ENCODE measurements around the gene ABHD5. TPM values are rescaled to one million over a fixed set of nuclear protein-coding genes. Genes with fewer than 3 reads are reported as not detected.
A peak's percentile ranks its signal among the peaks of the same experiment; 100 is the strongest.

ABHD5 gene
- total RNA-seq (2021; fragmentation: NEBNext Ultra II Directional; extraction: Animal tissue kit (Norgen Biotek cat#: 25700)), result 16.4 and 17.9 TPM in 2 replicates
- polyA plus RNA-seq (2011; rRNA removed), result 4.8 and 10.5 TPM in 2 replicates
- polyA plus RNA-seq (2011; cell fraction: cytosol; rRNA removed), result 9.6 TPM
- polyA plus RNA-seq (2011; cell fraction: nucleus; rRNA removed), result 5.4 TPM
- 13.6 to 20.7 TPM (median 16.6 TPM) in 4 replicates for polyA plus RNA-seq (2012, experiment 1 of 2)
- polyA plus RNA-seq (2012, experiment 2 of 2), result 2.8 TPM
- 8.1 TPM for polyA plus RNA-seq (2013, experiment 1 of 2)
- 7.6 TPM for polyA plus RNA-seq (2013, experiment 2 of 2)
- polyA minus RNA-seq (2011; rRNA and poly(A)+ RNA removed), result 16.2 and 29.8 TPM in 2 replicates
- polyA minus RNA-seq (2011; cell fraction: cytosol; rRNA and poly(A)+ RNA removed), result 9.0 TPM
- 20.3 TPM for polyA minus RNA-seq (2011; cell fraction: nucleus; rRNA and poly(A)+ RNA removed)
- long read RNA-seq, experiment 1, full-length matches to known transcripts, result 6 of 20 reads
- long read RNA-seq, experiment 1, partial matches to known transcripts, result 9 of 20 reads
- long read RNA-seq, experiment 1, other reads (novel, unspliced or antisense), result 5 of 20 reads
- long read RNA-seq, experiment 2, full-length matches to known transcripts, result 21 of 24 reads
- long read RNA-seq, experiment 2, partial matches to known transcripts, result 0 of 24 reads
- long read RNA-seq, experiment 2, other reads (novel, unspliced or antisense), result 3 of 24 reads

DNA sequence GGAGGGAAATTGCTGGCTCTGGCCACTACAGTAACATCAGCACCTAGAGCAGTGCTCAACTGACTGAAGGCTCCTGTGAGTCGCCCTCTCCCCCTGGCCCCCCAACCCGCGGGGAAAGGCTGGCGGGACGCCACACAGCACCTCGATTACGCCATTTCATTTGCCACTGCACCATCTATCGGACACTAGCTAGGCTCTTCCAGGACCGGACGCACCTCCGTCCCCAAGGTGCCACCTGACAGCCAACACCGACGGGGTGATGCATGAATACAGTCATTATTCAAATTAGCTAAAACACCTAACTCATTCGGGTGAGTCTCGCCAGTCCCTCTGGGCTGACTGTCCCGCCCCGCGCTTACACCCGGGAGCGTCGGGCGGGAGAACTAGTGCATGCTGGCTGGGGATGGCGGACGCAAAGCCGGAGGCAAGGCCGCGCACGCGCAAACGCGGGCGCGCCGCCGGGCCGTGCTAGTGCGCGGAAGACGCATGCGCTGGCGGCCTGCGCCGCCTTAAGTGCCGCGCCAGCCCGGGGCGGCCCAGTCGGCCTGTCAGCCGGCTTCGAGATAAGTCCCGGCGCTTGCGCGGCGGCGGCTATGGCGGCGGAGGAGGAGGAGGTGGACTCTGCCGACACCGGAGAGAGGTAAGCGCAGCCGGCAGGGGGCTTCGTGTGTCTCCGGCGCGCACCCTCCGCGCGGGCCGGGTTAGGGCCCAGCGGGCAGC lies at the start of gene ABHD5:
Gene ABHD5, plus strand, starts transcription at position 539 of the 720 bp plus-strand sequence. Its CDS starts 55 bp downstream, at position 594.
- Histone ChIP-seq H4K5ac (ENCODE audit: insufficient read length, low read depth, low read length) (peak within 1 kb of the TSS; percentile 78), H3K36me3 (ENCODE audit: control insufficient read depth in 2 of 4, insufficient read depth in 4 of 4, low read length in 3 of 4) (no peaks in the 10 kb centered on the region), H2AK5ac (ENCODE audit: low read depth, low read length) (no peak within 1 kb of the TSS), H3K23me2 (ENCODE audit: low read depth, low read length) (peaks cover 2% of the 10 kb centered on the region; the same call in 1 of the 2 replicates), H3K27ac (ENCODE audit: low read depth, low read length) (peak within 1 kb of the TSS; percentile 64), H3K23ac (ENCODE audit: insufficient read length) (no peak within 1 kb of the TSS), H4K20me1 (replicated peaks in 1 of 2; ENCODE audit: control insufficient read depth in 1 of 2, insufficient read depth in 2 of 2, low read length in 2 of 2) (no peaks in the 10 kb centered on the region), H4K91ac (replicated peaks; ENCODE audit: insufficient read length, low read length) (no peak within 1 kb of the TSS), H3K27me3 (replicated peaks in 1 of 4; ENCODE audit: control insufficient read depth in 3 of 4, extremely low read depth in 1 of 4, insufficient read depth in 3 of 4, low read length in 3 of 4) (no peaks in the 10 kb centered on the region), H2AFZ (ENCODE audit: low read length) (peak within 1 kb of the TSS; percentile 86), H2BK12ac (ENCODE audit: low read depth, low read length) (peak within 1 kb of the TSS; percentile 45; the same call in 1 of the 2 replicates), H3K9me3 (ENCODE audit: insufficient read depth in 2 of 2, low read depth in 1 of 2, low read length in 1 of 2) (no peaks in the 10 kb centered on the region), H3K18ac (ENCODE audit: extremely low read depth, low read length) (peak within 1 kb of the TSS; percentile 94), H3K4ac (replicated peaks; ENCODE audit: insufficient read length, low read depth, low read length) (no peak within 1 kb of the TSS), H3K4me2 (ENCODE audit: insufficient read depth in 1 of 2, low read depth in 2 of 2, low read length in 2 of 2) (peak within 1 kb of the TSS; percentile 74 to 88), H4K8ac (ENCODE audit: extremely low read depth, insufficient read depth, low read length) (peak within 1 kb of the TSS; percentile 82; the same call in 1 of the 2 replicates), H2BK15ac (ENCODE audit: low read length) (no peak within 1 kb of the TSS), H3K79me2 (ENCODE audit: control insufficient read depth in 1 of 2, insufficient read depth in 2 of 2, low read length in 2 of 2) (peaks cover 0 to 30% of the 10 kb centered on the region in 2 experiments; a peak in 3 of 4 replicates), H2BK20ac (ENCODE audit: low read length) (no peak within 1 kb of the TSS; the same call in 1 of the 2 replicates), H3K56ac (replicated peaks; ENCODE audit: insufficient read length, low read depth, low read length) (peak within 1 kb of the TSS; percentile 43), H3K79me1 (ENCODE audit: low read depth, low read length) (no peaks in the 10 kb centered on the region), H3K4me1 (replicated peaks in 1 of 4; ENCODE audit: control insufficient read depth in 3 of 4, insufficient read depth in 4 of 4, low read length in 3 of 4) (peaks cover 0 to 15% (median 4%) of the 10 kb centered on the region in 4 experiments; a peak in 5 of 7 replicates), H2BK5ac (ENCODE audit: low read depth, low read length) (peak within 1 kb of the TSS; percentile 89; the same call in 1 of the 2 replicates), H3K14ac (ENCODE audit: insufficient read length) (no peak within 1 kb of the TSS), H3K9ac (replicated peaks in 1 of 4; ENCODE audit: extremely low read depth in 1 of 4, low read depth in 3 of 4, low read length in 3 of 4) (peak within 1 kb of the TSS; percentile 60 to 79 (median 72)), H3K4me3 (ENCODE audit: extremely low read depth in 1 of 4, insufficient read depth in 2 of 4, low read depth in 3 of 4, low read length in 4 of 4) (peak within 1 kb of the TSS; percentile 51 to 87 (median 69)), H2BK120ac (replicated peaks; ENCODE audit: low read depth, low read length) (no peak within 1 kb of the TSS)
- ChIA-PET CTCF (ENCODE audit: partially characterized antibody) (interaction anchor here (0.6 to 1.1 kb wide), 5 partner anchors 34 to 425 kb away, joined by 3 to 9 read pairs (median 3); no protein-coding TSS in a partner anchor), POLR2A (ENCODE audit: partially characterized antibody) (interaction anchor here (1.0 to 2.2 kb wide), 13 partner anchors 9 to 149 kb away, joined by 3 to 10 read pairs (median 4); partner anchors contain the start of gene ANO10)
- WGBS, 2 experiments (ENCODE audit: extremely low coverage in 1 of 2, insufficient coverage in 1 of 2, insufficient read length in 1 of 2, insufficient replicate concordance in 2 of 2, low coverage in 1 of 2, low lambda C conversion rate in 2 of 2, missing lambda C conversion rate in 1 of 2), result 3% methylated on average over 53 of the region's 71 CpGs; no CpG with 5 or more reads in 1 of the 2 experiments
- FAIRE-seq (no peak), DNase-seq (ENCODE audit: low read depth in 1 of 2, low spot score in 2 of 2) (peak; percentile 89 to 94)
- no peak for TF ChIP-seq CBX5 (IDR thresholded peaks at IDR 0.05; ENCODE audit: low read depth, low read length)
- TF ChIP-seq EP300 (IDR thresholded peaks at IDR 0.05; ENCODE audit: borderline replicate concordance in 1 of 2, low read depth in 2 of 2, low read length in 2 of 2), result no peak
- peak; percentile 57 for TF ChIP-seq TAF7 (optimal IDR thresholded peaks at IDR 0.05; ENCODE audit: borderline replicate concordance, low read depth, low read length)
- TF ChIP-seq YY1 (IDR thresholded peaks at IDR 0.05; ENCODE audit: low read depth, low read length), result peak; percentile 86
- TF ChIP-seq, protein P1, sequence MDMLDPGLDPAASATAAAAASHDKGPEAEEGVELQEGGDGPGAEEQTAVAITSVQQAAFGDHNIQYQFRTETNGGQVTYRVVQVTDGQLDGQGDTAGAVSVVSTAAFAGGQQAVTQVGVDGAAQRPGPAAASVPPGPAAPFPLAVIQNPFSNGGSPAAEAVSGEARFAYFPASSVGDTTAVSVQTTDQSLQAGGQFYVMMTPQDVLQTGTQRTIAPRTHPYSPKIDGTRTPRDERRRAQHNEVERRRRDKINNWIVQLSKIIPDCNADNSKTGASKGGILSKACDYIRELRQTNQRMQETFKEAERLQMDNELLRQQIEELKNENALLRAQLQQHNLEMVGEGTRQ (IDR thresholded peaks at IDR 0.05; ENCODE audit: low read length), result no peak
- TF ChIP-seq, protein P2, sequence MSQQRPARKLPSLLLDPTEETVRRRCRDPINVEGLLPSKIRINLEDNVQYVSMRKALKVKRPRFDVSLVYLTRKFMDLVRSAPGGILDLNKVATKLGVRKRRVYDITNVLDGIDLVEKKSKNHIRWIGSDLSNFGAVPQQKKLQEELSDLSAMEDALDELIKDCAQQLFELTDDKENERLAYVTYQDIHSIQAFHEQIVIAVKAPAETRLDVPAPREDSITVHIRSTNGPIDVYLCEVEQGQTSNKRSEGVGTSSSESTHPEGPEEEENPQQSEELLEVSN (IDR thresholded peaks at IDR 0.05), result peak; percentile 95
